Activated B cell treated with CpG ODN at 0.5 μM for 24 hours (primary cell): ENCODE results near the gene ACVR2A. TPM values are rescaled to one million over a fixed set of nuclear protein-coding genes. Genes with fewer than 3 reads are reported as not detected.

Experiments
- ATAC-seq: fragments of 200-7000 bp; cut with Tn5 transposase; one replicate; pipeline ENCODE4 v1.10.0; 2021; ENCODE audit warnings: low read depth, mild to moderate bottlenecking, moderate library complexity
- CTCF ChIA-PET: fragments of 350-600 bp; sonication (Branson Sonifier 250); formaldehyde crosslinking; loops from one replicate; lab custom pipeline; 2021; ENCODE audit warnings: antibody characterized with exemption; lab: Charles Lee
- POLR2A ChIA-PET: fragments of 350-600 bp; sonication (Branson Sonifier 250); formaldehyde crosslinking; loops from one replicate; lab custom pipeline; 2021; ENCODE audit warnings: antibody characterized with exemption; lab: Charles Lee
- DNase-seq: peaks from one replicate; pipeline ENCODE4 v3.0.0; 2022
- H3K27ac Mint-ChIP-seq: one replicate; pipeline ENCODE4 v1.8.0; 2020; ENCODE audit warnings: mixed read lengths
- H3K27me3 Mint-ChIP-seq: one replicate; pipeline ENCODE4 v1.8.0; 2021; ENCODE audit warnings: mixed read lengths
- H3K36me3 Mint-ChIP-seq: one replicate; pipeline ENCODE4 v1.8.0; 2021; ENCODE audit warnings: low read depth, mixed read lengths
- H3K4me1 Mint-ChIP-seq: one replicate; pipeline ENCODE4 v1.8.0; 2021; ENCODE audit warnings: mixed read lengths
- H3K4me3 Mint-ChIP-seq: one replicate; pipeline ENCODE4 v1.8.0; 2020; ENCODE audit warnings: mild to moderate bottlenecking, mixed read lengths
- H3K9me3 Mint-ChIP-seq: one replicate; pipeline ENCODE4 v1.8.0; 2020; ENCODE audit warnings: mixed read lengths
- intact Hi-C: fragments of 100-400 bp; cut with micrococcal nuclease; formaldehyde crosslinking; loops from one replicate; pipeline ENCODE4 v1.15.1; 2024
- total RNA-seq: library from RNA; stranded (reverse); gene quantifications from 2 replicates; pipeline ENCODE4 v1.2.3, GENCODE V29; 2022
- TF ChIP-seq, protein P1 (sequence below): fragments of 200-600 bp; IDR thresholded peaks from one replicate; pipeline ENCODE4 v1.8.0; 2022; ENCODE audit warnings: antibody characterized with exemption, mild to moderate bottlenecking

Gene ACVR2A
- total RNA-seq, 1 donor from 2014 or later = 2.8 TPM

- Mint-ChIP-seq H3K27me3 (no peaks in the 10 kb centered on the region), H3K4me1 (peaks cover 18% of the 10 kb centered on the region)
- CTCF ChIA-PET = interaction anchor here (0.6 kb wide), 1 partner anchor 53 kb away, joined by 3 read pairs; no protein-coding TSS in a partner anchor
Measured at GRCh38 chr2:147977679-147978078, 132.8 kb downstream of the ACVR2A start.

More at GRCh38 chr2:147977679-147978078, 132.8 kb downstream of the ACVR2A start:
- ATAC-seq = no peak
- H3K9me3 Mint-ChIP-seq = no peaks in the 10 kb centered on the region
- peaks cover 35% of the 10 kb centered on the region for H3K36me3 Mint-ChIP-seq
- intact Hi-C loops = no loop called here
- TF ChIP-seq, protein P1, sequence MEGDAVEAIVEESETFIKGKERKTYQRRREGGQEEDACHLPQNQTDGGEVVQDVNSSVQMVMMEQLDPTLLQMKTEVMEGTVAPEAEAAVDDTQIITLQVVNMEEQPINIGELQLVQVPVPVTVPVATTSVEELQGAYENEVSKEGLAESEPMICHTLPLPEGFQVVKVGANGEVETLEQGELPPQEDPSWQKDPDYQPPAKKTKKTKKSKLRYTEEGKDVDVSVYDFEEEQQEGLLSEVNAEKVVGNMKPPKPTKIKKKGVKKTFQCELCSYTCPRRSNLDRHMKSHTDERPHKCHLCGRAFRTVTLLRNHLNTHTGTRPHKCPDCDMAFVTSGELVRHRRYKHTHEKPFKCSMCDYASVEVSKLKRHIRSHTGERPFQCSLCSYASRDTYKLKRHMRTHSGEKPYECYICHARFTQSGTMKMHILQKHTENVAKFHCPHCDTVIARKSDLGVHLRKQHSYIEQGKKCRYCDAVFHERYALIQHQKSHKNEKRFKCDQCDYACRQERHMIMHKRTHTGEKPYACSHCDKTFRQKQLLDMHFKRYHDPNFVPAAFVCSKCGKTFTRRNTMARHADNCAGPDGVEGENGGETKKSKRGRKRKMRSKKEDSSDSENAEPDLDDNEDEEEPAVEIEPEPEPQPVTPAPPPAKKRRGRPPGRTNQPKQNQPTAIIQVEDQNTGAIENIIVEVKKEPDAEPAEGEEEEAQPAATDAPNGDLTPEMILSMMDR = no peak
- no peak overlapping the region for H3K27ac Mint-ChIP-seq
- POLR2A ChIA-PET = interaction anchor here (0.6 kb wide), 1 partner anchor 1101 kb away, joined by 5 read pairs; no protein-coding TSS in a partner anchor
- no peak for DNase-seq
- no peak overlapping the region for H3K4me3 Mint-ChIP-seq

Other genes with a start within 250 kb of the ACVR2A start
- gene ORC4, start 175.7 kb downstream of the ACVR2A start, total RNA-seq = 28.2 and 30.7 TPM in 2 replicates
- gene MBD5, start 176.1 kb downstream of the ACVR2A start, total RNA-seq = 48.5 and 55.7 TPM in 2 replicates